ENCODE data around the gene ADAMTS12.

The ADAMTS12 gene

DNA sequence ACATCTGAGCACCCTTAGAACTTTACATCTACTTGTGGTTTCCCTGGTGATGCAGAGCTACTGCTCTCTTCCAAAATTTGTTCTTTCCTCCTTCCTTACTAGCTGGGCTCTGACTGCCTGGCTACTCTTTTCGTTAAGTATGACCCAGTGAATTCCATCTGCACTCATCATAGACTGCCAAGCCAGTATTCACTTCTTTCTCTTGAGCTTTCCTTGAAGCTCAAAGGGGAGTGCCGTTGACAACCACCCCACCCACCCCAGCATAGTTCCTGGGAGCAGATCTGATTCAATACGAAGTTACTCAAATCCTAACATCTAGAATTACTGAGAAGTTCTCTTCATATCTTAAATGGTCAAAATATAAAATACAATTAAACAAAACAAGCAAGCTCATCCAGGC, 190.5 kb downstream of the ADAMTS12 start:
- no peak for DNase-seq

GRCh38 chr5:33696411-33696810, 195.4 kb downstream of the ADAMTS12 start:
- no peak for DNase-seq

- no peak for DNase-seq
Observed at GRCh38 chr5:33692980-33693379, 198.8 kb downstream of the ADAMTS12 start.

GRCh38 chr5:33691856-33692255, 199.9 kb downstream of the ADAMTS12 start:
- DNase-seq, result no peak

GRCh38 chr5:33690374-33691135, 201.2 kb downstream of the ADAMTS12 start:
- no peak for DNase-seq

DNA sequence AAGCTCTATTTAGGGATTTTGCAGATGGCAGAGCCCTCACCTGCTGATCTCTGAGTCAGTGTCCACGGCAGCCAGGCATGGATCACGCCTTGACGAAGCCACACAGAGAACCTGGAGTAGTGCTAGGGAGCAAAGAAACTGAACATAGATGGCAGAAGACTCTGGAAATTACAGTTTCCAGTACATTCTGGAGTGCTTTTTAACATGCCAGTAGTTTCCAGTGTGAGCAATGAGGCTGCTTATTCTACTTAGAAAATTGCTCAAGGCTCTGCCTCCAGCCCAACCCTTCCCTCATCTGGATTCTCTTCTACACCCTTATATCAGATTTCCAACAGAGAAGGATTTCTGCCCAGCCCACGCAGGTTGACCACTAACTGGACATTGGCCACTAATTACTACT, 203.3 kb downstream of the ADAMTS12 start:
- no peak for DNase-seq

- no peak for DNase-seq
Observed at GRCh38 chr5:33688066-33688465, 203.7 kb downstream of the ADAMTS12 start.

DNA sequence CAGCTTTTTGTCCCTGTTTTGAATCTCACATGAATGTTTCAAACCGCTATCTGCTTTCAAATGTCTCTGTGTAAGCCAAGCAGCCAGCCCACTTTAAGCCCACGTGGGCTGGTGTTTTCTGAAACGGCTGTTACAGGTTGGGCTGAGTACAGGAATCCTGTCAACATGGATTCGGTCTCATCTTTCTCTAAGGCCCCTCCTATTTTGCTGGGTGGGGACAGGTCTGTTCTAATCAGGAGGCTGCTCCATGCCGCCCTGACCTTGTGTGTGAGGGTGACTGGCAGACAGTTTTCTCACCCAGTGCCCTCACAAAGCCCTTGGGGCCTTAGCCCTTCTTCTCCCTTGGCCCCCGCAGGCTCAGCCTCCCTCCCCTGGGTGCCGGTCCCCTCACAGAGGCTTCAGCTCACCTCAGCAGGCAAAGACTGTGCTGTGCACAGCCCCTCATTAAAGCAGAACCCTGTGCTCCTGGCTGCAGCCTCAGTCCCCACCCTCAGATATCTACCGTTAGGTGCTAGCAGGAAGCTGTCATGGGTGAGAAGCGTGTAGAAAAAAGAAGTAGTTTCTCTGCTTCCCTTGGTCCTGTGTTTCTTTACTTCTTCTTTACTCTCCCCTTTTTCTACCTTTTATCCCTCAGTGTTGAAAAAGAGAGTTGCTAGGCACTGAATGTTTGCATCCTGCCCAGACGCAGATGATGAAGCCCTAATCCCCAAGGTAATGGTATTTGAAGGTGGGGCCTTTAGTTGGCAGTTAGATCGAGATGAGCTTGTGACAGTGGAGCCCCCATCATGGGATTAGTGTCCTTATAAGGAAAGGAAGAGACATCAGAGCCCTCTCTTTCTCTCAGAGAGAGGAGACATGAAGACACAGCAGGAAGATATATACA, 205.7 kb downstream of the ADAMTS12 start:
- DNase-seq, result no peak

DNA sequence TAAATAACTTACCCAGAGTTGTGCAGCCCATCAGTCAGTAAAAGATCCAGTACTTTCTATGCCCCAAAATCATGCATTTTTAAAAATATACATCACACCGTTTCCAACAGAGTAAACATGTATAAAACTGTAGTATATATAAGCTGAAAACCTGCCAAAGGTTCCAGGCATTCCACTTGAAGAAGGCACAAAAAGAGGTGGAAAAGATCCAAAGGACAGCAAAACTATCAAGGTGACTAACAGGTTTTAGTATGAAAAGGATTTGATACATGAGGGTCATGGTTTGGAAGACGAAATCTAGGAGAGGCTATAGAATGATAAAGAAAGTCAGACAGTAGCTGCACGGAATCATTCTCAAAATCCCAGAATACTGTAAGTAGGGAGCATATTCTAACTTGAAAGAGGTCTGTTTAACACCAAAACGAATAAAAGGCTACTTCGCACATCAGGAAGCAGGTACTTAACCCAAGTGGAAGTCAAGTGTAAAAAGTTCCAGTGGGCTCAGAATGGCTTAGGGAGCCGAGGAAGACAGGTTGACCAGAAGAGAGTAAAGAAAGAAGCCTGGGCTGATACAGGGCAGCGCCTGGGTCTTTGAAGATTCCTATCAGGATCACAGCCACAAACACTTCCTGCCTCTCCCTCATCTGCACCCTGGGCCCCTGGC, 207.2 kb downstream of the ADAMTS12 start:
- DNase-seq, result no peak

- DNase-seq, result no peak
Observed at GRCh38 chr5:33679791-33680190, 212.0 kb downstream of the ADAMTS12 start.

- DNase-seq, result no peak
Observed at GRCh38 chr5:33675958-33676464, 215.8 kb downstream of the ADAMTS12 start.

GRCh38 chr5:33671700-33672291, 220.0 kb downstream of the ADAMTS12 start:
- DNase-seq, result no peak

DNA sequence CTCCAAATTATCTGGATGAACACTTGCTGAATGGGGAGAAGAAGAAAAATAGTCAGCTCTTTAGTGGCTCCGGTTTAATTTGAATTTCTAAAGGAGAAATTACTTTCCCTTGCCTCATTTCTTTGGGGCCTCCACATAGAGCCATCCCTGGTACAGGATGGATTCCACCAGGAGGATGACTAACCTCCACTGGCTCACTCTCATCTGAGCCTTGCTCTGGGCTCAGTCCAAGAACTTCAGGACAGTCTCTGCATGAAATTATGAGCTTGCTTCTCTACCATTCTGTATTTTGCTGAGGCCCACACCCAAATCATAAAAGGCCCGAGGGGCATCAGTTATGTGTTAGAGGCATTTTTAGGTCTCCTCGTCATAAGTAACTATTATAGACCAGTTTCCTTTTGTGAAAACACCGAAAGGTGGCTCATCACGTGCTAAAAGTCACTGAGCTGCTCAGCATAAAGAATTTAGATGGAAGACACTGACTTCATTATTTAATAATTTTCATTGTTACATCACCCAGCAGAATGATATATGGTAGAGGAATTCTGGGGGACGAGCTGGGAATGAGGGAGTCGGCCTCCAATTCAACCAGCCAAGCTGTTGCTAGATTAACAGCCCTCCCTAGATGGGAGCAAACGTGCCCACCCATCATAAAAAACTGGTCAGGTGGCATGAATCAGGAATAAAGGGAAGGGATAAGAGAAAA, 228.9 kb downstream of the ADAMTS12 start:
- no peak for DNase-seq

- DNase-seq, result no peak
Observed at GRCh38 chr5:33659526-33660169, 232.1 kb downstream of the ADAMTS12 start.

DNA sequence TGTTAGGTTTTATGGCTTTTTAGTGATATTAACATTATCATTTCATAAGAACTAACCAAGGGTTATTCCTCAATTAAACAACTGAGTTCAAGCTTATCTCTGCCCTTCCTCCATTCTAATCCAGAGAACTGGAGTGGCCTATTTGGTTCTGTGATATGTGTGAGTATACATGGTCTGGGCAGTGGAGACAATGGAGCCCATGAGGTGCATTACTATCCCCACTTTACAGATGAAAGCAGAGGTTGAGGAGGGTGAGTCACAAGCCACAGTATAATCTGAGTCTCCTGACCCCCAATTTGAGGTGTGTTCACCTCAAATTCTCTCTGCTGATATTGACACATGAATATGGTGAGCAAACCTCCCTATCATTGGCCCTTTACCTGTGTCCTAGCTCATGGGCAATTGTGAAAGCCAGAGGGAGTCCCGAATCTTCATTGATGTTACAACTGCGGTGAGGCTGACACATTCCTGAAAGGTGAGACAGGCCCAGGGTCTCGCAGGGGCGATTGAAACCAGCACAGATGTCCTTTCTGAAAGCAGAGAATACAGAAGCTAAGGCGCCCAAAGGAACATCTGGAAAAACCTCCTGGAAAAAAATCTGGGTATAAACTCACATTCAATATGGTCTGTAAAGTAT, 233.9 kb downstream of the ADAMTS12 start:
- DNase-seq, result no peak

GRCh38 chr5:33657176-33657575, 234.6 kb downstream of the ADAMTS12 start:
- no peak for DNase-seq

DNA sequence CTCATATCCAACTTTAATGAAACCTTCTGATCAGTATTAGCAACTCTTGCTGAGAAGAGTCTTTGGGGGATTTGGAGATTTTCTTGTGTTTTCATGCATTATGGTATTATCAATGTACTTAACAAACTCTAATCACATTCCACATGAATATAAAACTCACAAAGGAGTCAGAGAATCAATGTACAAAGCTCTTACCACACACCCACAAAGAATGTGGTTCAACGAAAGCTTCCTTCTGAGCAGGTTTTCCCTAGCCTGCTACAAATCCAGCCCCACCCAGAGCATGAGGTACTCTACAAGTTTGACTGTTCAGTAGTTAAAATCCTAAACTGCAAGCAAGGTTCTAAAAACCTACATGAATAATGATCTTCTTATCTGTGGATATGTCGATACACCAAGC, 240.9 kb downstream of the ADAMTS12 start:
- no peak for DNase-seq

- no peak for DNase-seq
Observed at GRCh38 chr5:33649549-33650482, 242.0 kb downstream of the ADAMTS12 start.

DNA sequence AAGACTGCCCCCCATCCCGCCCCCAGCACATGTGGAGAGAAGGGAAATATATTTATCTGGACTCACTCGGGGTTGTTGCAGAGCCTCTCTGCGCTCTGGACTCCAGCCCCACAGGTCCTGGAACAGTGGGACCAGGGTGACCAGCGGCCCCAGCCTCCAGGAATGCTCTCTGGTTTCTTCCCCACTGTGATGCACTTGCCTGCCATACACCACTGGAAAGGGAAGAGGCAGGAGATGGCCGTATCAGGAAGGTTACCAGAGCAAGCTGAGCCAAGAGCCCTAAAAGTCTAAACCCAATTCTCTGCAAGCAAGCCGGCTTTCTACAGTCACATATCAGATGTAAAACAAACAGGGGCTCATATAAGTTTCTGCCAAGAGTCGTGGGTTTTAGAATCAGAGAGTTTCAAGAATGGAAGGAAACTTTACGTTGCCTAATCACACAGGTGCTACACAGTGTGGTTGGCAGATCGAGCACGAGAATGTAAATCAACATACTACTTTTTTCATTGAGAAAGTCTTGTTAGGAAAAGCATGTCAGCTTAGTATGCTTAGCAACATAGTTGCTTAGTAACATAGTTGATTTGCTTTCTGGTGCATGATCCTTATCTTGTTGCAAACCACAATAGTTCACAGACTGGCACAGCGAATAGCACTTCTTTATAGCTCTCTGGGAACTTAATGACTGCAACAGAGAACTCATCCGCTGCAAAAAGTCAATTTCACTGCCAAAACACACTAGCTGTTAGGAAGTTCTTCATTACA, 249.9 kb downstream of the ADAMTS12 start:
- no peak for DNase-seq

Measured in NCI-H2227 treated with DMSO at 0.1 percent for 48 hours (cell line).